Activated gamma-delta T cell (primary cell): ENCODE data around the gene TRIM26.
"Not testable (repeated sequence)": the region's sequence is repeated elsewhere in the genome, so short reads cannot be mapped to it uniquely, and the experiment has no call there.

Source experiments
- DNase-seq: peaks from one replicate; lab custom pipeline; 2025; lab: John Stamatoyannopoulos, UW

TRIM26 gene

GRCh38 chr6:30154709-30155519, 58.3 kb downstream of the TRIM26 start:
- no peak for DNase-seq

- DNase-seq, result no peak
Observed at GRCh38 chr6:30154061-30154460, 59.1 kb downstream of the TRIM26 start.

GRCh38 chr6:30152910-30153610, 60.1 kb downstream of the TRIM26 start:
- DNase-seq, result no peak

- DNase-seq, result no peak
Observed at GRCh38 chr6:30152016-30152673, 61.1 kb downstream of the TRIM26 start.

GRCh38 chr6:30151580-30151979, 61.6 kb downstream of the TRIM26 start:
- DNase-seq, result no peak

- DNase-seq, result no peak
Observed at GRCh38 chr6:30150671-30151395, 62.4 kb downstream of the TRIM26 start.

GRCh38 chr6:30149858-30150550, 63.2 kb downstream of the TRIM26 start:
- no peak for DNase-seq

- no peak for DNase-seq
Observed at GRCh38 chr6:30149234-30149633, 64.0 kb downstream of the TRIM26 start.

- no peak for DNase-seq
Observed at GRCh38 chr6:30147096-30147495, 66.1 kb downstream of the TRIM26 start.

GRCh38 chr6:30145818-30146217, 67.4 kb downstream of the TRIM26 start:
- no peak for DNase-seq

GRCh38 chr6:30144811-30145210, 68.4 kb downstream of the TRIM26 start:
- no peak for DNase-seq

- DNase-seq, result no peak
Observed at GRCh38 chr6:30143780-30144179, 69.4 kb downstream of the TRIM26 start.

GRCh38 chr6:30142665-30143064, 70.5 kb downstream of the TRIM26 start:
- no peak for DNase-seq

GRCh38 chr6:30140240-30140639, 73.0 kb downstream of the TRIM26 start:
- DNase-seq, result not testable (repeated sequence)

GRCh38 chr6:30136570-30137286, 76.5 kb downstream of the TRIM26 start:
- no peak for DNase-seq

GRCh38 chr6:30135757-30136156, 77.4 kb downstream of the TRIM26 start, which contains the start of gene TRIM40:
TSS of gene TRIM40 (plus strand) at chr6:30136140. CDS start at chr6:30137037, 897 bp downstream.
- no peak for DNase-seq

- no peak for DNase-seq
Observed at GRCh38 chr6:30135147-30135546, 78.1 kb downstream of the TRIM26 start.
